Psoas muscle (tissue), 8 donors: ENCODE measurements around the gene SAMD4A. TPM values are rescaled to one million over a fixed set of nuclear protein-coding genes. Genes with fewer than 3 reads are reported as not detected.
A peak's percentile ranks its signal among the peaks of the same experiment; 100 is the strongest.

ENCODE experiments used
- ATAC-seq, 4 donors: fragments of 200-7000 bp; cut with Tn5 transposase; one replicate each; pipeline ENCODE4 v1.9.1; 2020; ENCODE audit warnings: moderate library complexity in 3 of 4, mild to moderate bottlenecking in 2 of 4
- DNase-seq, 2 donors: peaks; one replicate each; pipeline ENCODE4 v3.0.0-alpha.2; 2020
- H3K27ac ChIP-seq: fragments of 200-600 bp; one replicate; pipeline ENCODE4 v1.8.0; 2022
- H3K27me3 ChIP-seq, 3 donors: fragments of 200-600 bp in 1 of 3; one replicate each; pipeline versions ENCODE4 v1.6.1 to v1.8.0; 2013 to 2022; ENCODE audit warnings: low read length in 2 of 3, mild to moderate bottlenecking in 2 of 3, moderate library complexity in 1 of 3; ENCODE audit not compliant: insufficient read depth in 3 of 3
- H3K36me3 ChIP-seq, 2 donors: fragments of 200-600 bp in 1 of 2; one replicate each; pipeline versions ENCODE4 v1.6.1 to v1.8.0; 2013 to 2022; ENCODE audit warnings: low read depth in 1 of 2, mild to moderate bottlenecking in 1 of 2, moderate library complexity in 1 of 2; ENCODE audit not compliant: insufficient read depth in 1 of 2
- H3K4me1 ChIP-seq: fragments of 200-600 bp; one replicate; pipeline ENCODE4 v1.8.0; 2022
- H3K4me3 ChIP-seq: fragments of 200-600 bp; one replicate; pipeline ENCODE4 v1.8.0; 2022; ENCODE audit warnings: mild to moderate bottlenecking
- H3K9me3 ChIP-seq: fragments of 200-600 bp; one replicate; pipeline ENCODE4 v1.8.0; 2022
- WGBS, 3 donors: extraction: QIAGEN DNeasy Blood & Tissue Kit; methylation state at CpG; one replicate each; pipeline versions ENCODE4 v1.1.6 to v1.1.7; 2013; 5-methylcytosine and 5-hydroxymethylcytosine counted together
- intact Hi-C, 2 donors: fragments of 100-400 bp; cut with DNase I; formaldehyde crosslinking; loops; one replicate each; pipeline versions ENCODE4 v1.11.0 to v1.14.2; 2022
- polyA plus RNA-seq, 3 donors: library from polyadenylated mRNA; stranded (reverse); fragments of 200-250 nt; gene quantifications; one replicate each; pipeline ENCODE4 v1.2.3, GENCODE V29; 2013
- total RNA-seq, 4 donors: library from RNA; stranded (reverse); fragmentation: NEBNext Ultra II Directional in 2 of 4; extraction: Animal tissue kit (Norgen Biotek cat#: 25700) in 2 of 4; gene quantifications; one replicate each; pipeline versions ENCODE4 v1.2.1 to v1.2.4, GENCODE V29; 2021 to 2023
- TF ChIP-seq, protein P1 (sequence below): fragments of 200-600 bp; IDR thresholded peaks from one replicate; pipeline ENCODE4 v1.8.0; 2022; ENCODE audit warnings: antibody characterized with exemption
- donor health status: healthy with polysubstance abuse.
- donor health status: DM: no; HTN: no; CAD: no; lungs with moderate emphysema.
- donor health status: Bipolar disorder and iron deficiency.
- donor health status: healthy.
- donor health status: DM: yes; HTN: yes; CAD: no.
- donor health status: DM: no; HTN: no; CAD: no.
- donor health status: DM: no; HTN: no; CAD: no.
- donor health status: DM: yes; HTN: yes; CAD: no.

Gene SAMD4A
- total and polyA plus RNA-seq, 7 donors = 9.6 to 139 (median 67.9) TPM

DNA sequence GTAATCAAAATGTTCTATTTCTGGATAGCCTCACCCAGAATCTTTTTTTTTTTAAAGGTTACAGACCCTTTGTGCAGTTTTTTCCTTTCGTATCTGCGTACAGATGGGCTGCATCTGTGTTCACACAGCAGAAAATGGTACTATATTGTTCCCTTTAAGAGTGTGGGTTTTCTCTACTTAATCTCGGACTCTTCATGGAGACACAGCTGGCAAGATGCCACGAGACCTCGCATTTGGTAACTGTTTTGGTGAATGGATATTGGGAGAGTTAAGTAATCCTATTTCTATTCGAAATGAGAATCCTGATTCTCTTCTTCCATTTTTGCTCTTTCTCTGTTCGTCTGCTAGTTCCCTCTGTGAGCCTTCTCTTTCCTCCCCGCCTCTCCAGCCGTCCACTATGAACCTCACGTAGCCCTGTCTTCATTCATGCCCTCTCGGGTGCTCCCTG is 85.7 kb downstream of the SAMD4A start:
- DNase-seq = peak; percentile 58 to 65

GRCh38 chr14:54653712-54654469 is 87.0 kb downstream of the SAMD4A start:
- peak overlapping the region; percentile 88 for H3K27ac ChIP-seq
- DNase-seq (peak; percentile 53 to 75), ATAC-seq (peak; percentile 73 to 84 (median 80))
- no peak overlapping the region for H3K4me3 ChIP-seq
- H3K36me3 ChIP-seq = no peaks in the 10 kb centered on the region
- H3K9me3 ChIP-seq = no peaks in the 10 kb centered on the region
- 17 to 27% (median 18%) methylated on average over 11 of the region's 11 CpGs for WGBS, 3 donors
- H3K27me3 ChIP-seq = no peaks in the 10 kb centered on the region
- TF ChIP-seq, protein P1, sequence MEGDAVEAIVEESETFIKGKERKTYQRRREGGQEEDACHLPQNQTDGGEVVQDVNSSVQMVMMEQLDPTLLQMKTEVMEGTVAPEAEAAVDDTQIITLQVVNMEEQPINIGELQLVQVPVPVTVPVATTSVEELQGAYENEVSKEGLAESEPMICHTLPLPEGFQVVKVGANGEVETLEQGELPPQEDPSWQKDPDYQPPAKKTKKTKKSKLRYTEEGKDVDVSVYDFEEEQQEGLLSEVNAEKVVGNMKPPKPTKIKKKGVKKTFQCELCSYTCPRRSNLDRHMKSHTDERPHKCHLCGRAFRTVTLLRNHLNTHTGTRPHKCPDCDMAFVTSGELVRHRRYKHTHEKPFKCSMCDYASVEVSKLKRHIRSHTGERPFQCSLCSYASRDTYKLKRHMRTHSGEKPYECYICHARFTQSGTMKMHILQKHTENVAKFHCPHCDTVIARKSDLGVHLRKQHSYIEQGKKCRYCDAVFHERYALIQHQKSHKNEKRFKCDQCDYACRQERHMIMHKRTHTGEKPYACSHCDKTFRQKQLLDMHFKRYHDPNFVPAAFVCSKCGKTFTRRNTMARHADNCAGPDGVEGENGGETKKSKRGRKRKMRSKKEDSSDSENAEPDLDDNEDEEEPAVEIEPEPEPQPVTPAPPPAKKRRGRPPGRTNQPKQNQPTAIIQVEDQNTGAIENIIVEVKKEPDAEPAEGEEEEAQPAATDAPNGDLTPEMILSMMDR = no peak
- intact Hi-C loops = loop anchor here (2.0 to 5.0 kb wide), 2 partner anchors 33 to 87 kb away; partner anchors contain the start of gene SAMD4A (in 1 of the 2)
- peaks cover 76% of the 10 kb centered on the region for H3K4me1 ChIP-seq

More for the DNA sequence above, 85.7 kb downstream of the SAMD4A start:
- Histone ChIP-seq H3K27me3 (peaks cover 0 to 4% (median 0%) of the 10 kb centered on the region in 3 donors), H3K4me3 (peak overlapping the region; percentile 51), H3K36me3 (no peaks in the 10 kb centered on the region), H3K27ac (peak overlapping the region; percentile 88), H3K4me1 (peaks cover 75% of the 10 kb centered on the region), H3K9me3 (no peaks in the 10 kb centered on the region)
- intact Hi-C loops = loop anchor here (2.0 to 5.0 kb wide), 2 partner anchors 34 to 85 kb away; partner anchors contain the start of gene SAMD4A (in 1 of the 2)
- ATAC-seq = peak in 2 of 4 donors; percentile 6 to 15
- TF ChIP-seq, protein P1 = no peak
- 30 to 34% (median 31%) methylated on average over 11 of the region's 11 CpGs for WGBS, 3 donors

DNA sequence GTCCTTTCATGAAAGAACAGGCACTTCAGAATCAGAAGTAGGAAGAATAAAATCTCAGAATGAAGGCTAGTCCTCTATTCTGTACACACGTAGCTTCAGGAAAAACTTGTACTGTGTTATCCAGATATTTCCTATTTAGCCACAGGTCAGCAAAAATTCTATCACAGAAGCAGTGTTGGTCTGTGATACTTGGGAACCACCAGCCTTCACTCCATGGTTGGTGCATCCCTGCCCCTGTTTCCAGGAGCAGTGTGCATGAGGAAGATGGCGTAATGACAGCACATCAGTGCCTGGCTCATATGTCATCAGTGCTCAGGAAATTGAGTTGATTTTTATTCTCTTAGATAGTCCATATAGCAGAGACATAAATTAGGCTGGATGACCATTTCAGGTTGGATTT is 87.7 kb downstream of the SAMD4A start:
- Histone ChIP-seq H3K4me3 (no peak overlapping the region), H3K27ac (peak overlapping the region; percentile 88), H3K27me3 (no peaks in the 10 kb centered on the region), H3K4me1 (peaks cover 78% of the 10 kb centered on the region), H3K9me3 (no peaks in the 10 kb centered on the region), H3K36me3 (no peaks in the 10 kb centered on the region)
- TF ChIP-seq, protein P1 = no peak
- intact Hi-C loops = loop anchor here in 1 of 2 donors (5.0 kb wide), 1 partner anchor 87 kb away; the partner anchor contains the start of gene SAMD4A
- 64 to 78% (median 75%) methylated on average over 2 of the region's 2 CpGs for WGBS, 3 donors
- ATAC-seq = peak in 2 of 4 donors; percentile 14
- DNase-seq = no peak

DNA sequence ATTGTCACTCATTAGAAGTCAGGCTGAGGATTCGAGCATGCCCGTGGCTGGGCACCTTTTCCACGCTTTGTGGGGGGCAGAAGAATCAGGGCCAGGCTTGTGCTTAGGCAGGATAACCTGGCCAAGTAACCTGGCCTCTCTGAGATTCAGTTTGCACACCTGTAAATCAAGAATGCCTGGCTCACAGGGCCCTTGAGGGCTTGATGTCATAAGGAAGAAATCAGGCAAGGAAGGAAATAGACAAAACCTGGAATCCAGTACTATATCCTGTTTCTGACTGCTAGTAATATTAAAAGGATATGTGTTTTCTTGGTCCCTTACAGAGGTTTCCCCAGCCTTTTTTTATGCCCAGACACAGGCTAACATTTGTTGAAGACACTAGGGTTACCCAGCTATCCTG is 91.9 kb downstream of the SAMD4A start:
- no peak for ATAC-seq
- H3K27ac ChIP-seq = no peak overlapping the region
- intact Hi-C loops = no loop called here
- no peak overlapping the region for H3K4me3 ChIP-seq
- no peaks in the 10 kb centered on the region for H3K9me3 ChIP-seq
- no peaks in the 10 kb centered on the region for H3K27me3 ChIP-seq
- 72 to 81% (median 74%) methylated on average over 3 of the region's 3 CpGs for WGBS, 3 donors
- peaks cover 59% of the 10 kb centered on the region for H3K4me1 ChIP-seq
- no peak for DNase-seq
- TF ChIP-seq, protein P1 = no peak
- no peaks in the 10 kb centered on the region for H3K36me3 ChIP-seq
